Stromal cell of bone marrow (primary cell): ENCODE data around the gene CC2D1B.
"Not testable (repeated sequence)": the region's sequence is repeated elsewhere in the genome, so short reads cannot be mapped to it uniquely, and the experiment has no call there.

Source experiments
- DNase-seq: peaks from one replicate; pipeline ENCODE4 v3.0.0-alpha.2; 2012; ENCODE audit warnings: low read depth

The CC2D1B gene

DNA sequence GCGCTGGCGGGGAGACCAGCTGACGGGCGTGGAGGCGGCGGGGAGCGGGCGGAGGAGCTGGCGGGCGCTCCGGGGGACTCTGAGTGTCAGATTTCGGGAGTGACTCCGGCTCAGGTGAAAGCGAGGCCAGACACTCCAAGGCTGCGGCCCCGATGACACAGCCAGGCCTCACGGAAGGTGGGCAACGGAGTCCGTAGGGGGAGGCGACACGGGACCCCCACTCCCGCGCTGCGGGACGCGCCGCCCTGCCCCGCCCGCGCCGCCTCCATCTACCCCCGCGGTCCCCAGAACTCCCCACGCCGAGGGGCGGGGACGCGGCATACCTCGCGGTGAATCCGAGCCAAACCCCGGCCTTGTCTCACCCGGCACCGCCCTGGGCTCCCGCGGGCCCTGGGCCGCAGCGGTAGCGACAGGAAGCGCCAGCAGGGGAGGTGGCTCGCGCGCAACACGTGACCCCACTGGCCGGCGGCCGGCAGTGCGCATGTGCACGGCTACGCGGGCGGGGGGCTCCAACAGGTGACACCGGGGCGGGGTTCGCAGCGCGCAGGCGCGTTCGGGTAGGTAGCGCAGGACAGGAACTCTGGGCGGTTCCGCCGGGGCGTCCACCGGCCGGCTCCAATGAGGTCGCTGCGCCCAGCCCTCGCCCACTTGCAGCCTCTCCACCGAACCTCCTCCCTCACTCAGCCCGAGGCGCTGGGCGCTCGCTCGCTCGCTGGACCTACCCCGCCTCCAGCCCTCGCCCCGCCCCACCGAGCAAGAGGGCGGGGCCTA, at the start of gene CC2D1B:
TSS of gene CC2D1B (minus strand) at position 460 of the 771 bp plus-strand sequence. CDS start 1,585 bp downstream, outside the sequence.
- peak; percentile 88 for DNase-seq

GRCh38 chr1:52414942-52415341, 48.9 kb upstream of the CC2D1B start:
- DNase-seq = no peak

- DNase-seq = no peak
These were observed 47.5 kb upstream of the CC2D1B start for GRCh38 chr1:52413410-52413989.

- DNase-seq = no peak
These were observed 39.0 kb upstream of the CC2D1B start for GRCh38 chr1:52404975-52405338.

- peak; percentile 95 for DNase-seq
These were observed 38.3 kb upstream of the CC2D1B start, which contains the start of the genes ORC1 and PRPF38A for GRCh38 chr1:52404116-52404974. Gene ORC1 (minus strand): TSS chr1:52404423. CDS start chr1:52402223, 2,200 bp downstream. Gene PRPF38A (plus strand): TSS chr1:52404602. CDS start chr1:52404750, 148 bp downstream.

GRCh38 chr1:52403566-52404115, 37.6 kb upstream of the CC2D1B start:
- peak; percentile 70 for DNase-seq

GRCh38 chr1:52402860-52403240, 36.8 kb upstream of the CC2D1B start:
- no peak for DNase-seq

DNA sequence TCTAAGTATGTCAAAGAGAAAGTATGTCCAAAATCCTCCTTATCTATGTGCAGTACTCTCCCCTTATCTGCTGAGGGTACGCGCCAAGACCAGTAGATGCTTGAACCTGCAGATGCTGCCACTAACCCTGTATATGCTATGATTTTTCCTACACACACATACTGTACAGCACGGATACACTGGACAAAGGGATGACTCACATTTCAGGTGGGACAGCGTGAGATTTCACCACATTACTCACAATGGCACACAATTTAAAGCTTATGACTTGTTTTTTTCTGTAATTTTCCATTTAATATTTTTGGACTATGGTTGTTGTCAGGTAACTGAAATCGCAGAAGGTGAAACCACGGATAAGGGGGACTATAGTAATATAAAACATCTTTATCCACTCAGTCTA, 34.1 kb upstream of the CC2D1B start:
- no peak for DNase-seq

DNA sequence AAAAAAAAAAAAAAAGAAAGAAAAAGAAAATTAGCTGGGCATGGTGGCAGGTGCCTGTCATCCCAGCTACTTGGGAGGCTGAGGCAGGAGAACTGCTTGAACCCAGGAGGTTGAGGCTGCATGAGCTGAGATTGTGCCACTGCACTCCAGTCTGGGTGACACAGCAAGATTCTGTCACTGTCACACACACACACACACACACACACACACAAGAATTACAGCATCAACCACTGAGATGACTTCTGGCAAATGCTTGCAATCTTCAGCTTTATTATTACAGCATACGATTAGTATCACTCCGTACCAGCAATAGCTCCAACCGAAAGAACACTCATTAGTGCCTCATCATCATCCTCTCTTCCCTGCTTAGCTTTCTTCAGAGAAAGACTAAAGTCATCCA, 33.6 kb upstream of the CC2D1B start:
- no peak for DNase-seq

- DNase-seq = no peak
These were observed 27.2 kb upstream of the CC2D1B start for GRCh38 chr1:52393174-52393573.

DNA sequence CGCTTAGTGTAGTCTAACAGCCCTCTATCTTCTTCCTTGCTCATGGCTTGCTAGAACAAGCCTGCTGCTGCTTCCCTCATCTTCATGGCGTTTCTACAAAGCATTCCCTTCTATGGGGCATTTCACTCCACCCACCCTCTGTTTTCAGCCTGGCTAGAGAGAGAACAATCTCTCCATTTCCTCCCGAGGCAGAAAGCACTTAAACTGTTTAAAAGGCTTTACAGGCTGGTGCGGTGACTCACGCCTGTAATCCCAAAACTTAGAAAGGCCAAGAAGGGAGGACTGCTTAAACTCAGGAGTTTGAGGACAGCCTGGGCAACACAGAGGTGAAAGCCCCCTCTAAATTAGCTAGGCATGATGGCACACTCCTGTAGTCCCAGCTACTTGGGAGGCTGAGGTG, 20.5 kb upstream of the CC2D1B start:
- no peak for DNase-seq

- no peak for DNase-seq
These were observed 19.4 kb upstream of the CC2D1B start for GRCh38 chr1:52385376-52385775.

GRCh38 chr1:52369851-52370250, 3.8 kb upstream of the CC2D1B start:
- DNase-seq = not testable (repeated sequence)

DNA sequence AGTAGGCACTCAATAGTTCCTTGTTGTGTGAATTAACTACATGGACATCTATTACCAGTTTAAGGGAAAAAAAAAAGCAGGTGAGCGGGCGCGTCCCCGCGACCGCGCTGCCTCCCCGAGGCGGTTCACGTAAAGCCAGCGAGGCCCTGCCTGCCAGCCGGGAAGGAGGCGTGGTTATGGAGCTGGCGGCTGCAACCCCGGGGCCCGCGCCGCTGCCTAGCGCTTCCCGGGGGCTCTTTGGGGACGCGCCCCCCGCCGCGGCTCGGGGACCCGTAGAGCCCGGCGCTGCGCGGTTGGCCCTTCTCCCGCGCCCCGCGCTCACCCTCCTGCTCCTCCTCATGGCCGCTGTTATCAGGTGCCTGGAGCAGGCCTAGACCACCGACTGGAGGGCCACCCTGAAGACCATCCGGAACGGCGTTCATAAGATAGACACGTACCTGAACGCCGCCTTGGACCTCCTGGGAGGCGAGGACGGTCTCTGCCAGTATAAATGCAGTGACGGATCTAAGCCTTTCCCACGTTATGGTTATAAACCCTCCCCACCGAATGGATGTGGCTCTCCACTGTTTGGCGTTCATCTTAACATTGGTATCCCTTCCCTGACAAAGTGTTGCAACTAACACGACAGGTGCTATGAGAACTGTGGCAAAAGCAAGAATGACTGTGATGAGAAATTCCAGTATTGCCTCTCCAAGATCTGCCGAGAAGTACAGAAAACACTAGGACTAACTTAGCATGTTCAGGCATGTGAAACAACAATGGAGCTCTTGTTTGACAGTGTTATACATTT, 2.6 kb upstream of the CC2D1B start:
- no peak for DNase-seq

DNA sequence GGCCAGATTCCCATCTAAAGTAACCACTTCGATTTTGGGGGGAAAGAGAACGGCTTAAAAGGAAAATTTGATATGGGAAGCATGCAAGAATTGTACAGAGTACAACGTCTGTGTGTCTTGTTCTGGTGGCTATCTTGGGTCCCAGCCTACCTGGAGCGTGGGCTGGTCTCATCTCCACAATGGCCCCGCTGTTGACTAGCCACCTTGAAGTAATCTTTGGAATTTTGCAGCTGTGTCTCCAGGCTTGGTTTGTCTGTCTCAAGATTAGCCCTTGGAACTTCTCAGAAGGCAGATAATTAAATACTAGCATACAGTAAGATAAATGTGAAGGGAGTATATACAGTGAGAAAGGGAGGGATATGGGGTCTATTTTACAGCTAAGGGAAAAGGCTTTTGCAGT, 1.3 kb upstream of the CC2D1B start:
- DNase-seq = no peak

- no peak for DNase-seq
These were observed 467 bp upstream of the CC2D1B start for GRCh38 chr1:52366517-52366827.

DNA sequence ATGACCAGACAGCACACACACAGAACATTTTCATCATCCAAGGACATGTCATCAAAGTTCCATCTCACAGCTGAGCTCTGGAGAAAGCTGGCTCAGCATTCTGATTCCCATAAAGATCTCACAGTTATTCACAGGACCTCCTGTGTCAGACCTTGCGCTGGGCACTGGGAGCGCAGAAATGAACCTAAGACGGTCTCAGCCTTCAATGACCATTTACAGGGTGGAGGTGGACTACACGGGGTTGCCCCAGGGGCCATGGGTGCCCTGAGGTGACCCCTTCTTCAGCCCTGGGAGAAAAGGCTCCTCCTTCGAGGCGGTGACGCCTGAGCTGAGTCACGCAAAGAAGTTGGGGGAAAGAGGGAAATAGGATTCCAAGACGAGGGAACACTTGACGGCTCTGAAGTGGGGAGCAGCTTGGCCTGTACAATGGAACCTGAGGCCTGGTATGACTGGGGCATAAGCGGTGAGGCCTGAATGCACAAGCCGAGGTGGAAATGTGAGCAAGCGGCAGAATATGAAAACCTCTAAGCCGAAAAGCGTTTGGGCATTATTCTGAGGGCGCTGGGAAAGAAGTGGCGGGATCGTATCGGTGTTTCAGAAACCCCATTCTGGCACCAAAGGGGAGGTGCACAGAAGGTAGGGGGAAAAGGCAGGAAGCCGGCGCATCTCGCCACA, 797 bp downstream of the CC2D1B start:
- DNase-seq = peak; percentile 66

- no peak for DNase-seq
These were observed 1.7 kb downstream of the CC2D1B start for GRCh38 chr1:52364235-52364839.

DNA sequence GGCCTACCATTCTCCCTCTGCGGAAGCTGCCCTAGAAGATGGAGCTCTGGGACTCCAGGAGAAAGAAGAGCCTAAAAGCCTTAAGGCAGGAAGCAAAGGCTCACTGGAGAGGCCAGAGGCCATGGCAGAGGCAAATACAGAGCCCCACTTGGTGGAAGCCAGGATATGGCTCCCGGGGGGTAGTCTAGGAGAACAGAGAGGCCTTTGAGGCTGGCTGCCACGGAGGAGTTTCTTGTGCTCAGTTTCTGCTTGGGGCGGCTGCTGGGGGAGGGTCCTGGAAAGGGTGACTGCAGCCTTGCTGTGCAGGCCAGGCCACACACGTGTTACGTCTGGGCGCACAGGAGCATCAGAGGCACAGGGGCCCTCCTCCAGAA, 5.4 kb downstream of the CC2D1B start:
- no peak for DNase-seq

- no peak for DNase-seq
These were observed 6.1 kb downstream of the CC2D1B start for GRCh38 chr1:52359676-52360594.
